B cell (primary cell): ENCODE measurements around the gene SLCO2B1. TPM values are rescaled to one million over a fixed set of nuclear protein-coding genes. Genes with fewer than 3 reads are reported as not detected.

Source experiments
- ATAC-seq: fragments of 200-7000 bp; cut with Tn5 transposase; one replicate; pipeline ENCODE4 v1.10.0; 2021; ENCODE audit warnings: low read depth, mild to moderate bottlenecking, moderate number of reproducible peaks, moderate library complexity
- CTCF ChIA-PET: fragments of 350-600 bp; sonication (Branson Sonifier 250); formaldehyde crosslinking; loops from one replicate; lab custom pipeline; 2021; ENCODE audit warnings: antibody characterized with exemption, inconsistent platforms; lab: Charles Lee
- POLR2A ChIA-PET: fragments of 350-600 bp; sonication (Branson Sonifier 250); formaldehyde crosslinking; loops from one replicate; lab custom pipeline; 2021; ENCODE audit warnings: antibody characterized with exemption; lab: Charles Lee
- DNase-seq: peaks from one replicate; pipeline ENCODE4 v3.0.0; 2013
- H2AFZ ChIP-seq: 2 replicates; pipeline ENCODE4 v1.6.1; 2012; ENCODE audit warnings: mild to moderate bottlenecking, low read depth, low read length; ENCODE audit not compliant: insufficient read depth, poor library complexity, severe bottlenecking
- H3K27ac ChIP-seq, 2 donors: 1 replicate in 1 of 2; 2 replicates in 1 of 2; pipeline ENCODE4 v1.5.1; 2012 to 2013; ENCODE audit warnings: low read length in 2 of 2, mild to moderate bottlenecking in 2 of 2, moderate library complexity in 1 of 2
- H3K27me3 ChIP-seq, 4 experiments: fragments of 200-600 bp in 1 of 4; sonication (generic) in 1 of 4; replicated peaks in 1 of 4; 1 replicate in 2 of 4; 2 replicates in 2 of 4; pipeline versions ENCODE4 v1.6.1 to v1.7.0; 2013 to 2016; ENCODE audit warnings: low read length in 3 of 4, mild to moderate bottlenecking in 2 of 4, mixed read lengths in 1 of 4, moderate library complexity in 1 of 4; ENCODE audit not compliant: insufficient read depth in 4 of 4, control insufficient read depth in 3 of 4; ENCODE audit errors: control extremely low read depth in 1 of 4
- H3K36me3 ChIP-seq, 2 experiments: replicated peaks in 1 of 2; 1 replicate in 1 of 2; 2 replicates in 1 of 2; pipeline versions ENCODE4 v1.6.1 to v1.7.1; 2013; ENCODE audit warnings: low read length in 1 of 2; ENCODE audit not compliant: insufficient read depth in 2 of 2, control insufficient read depth in 1 of 2; ENCODE audit errors: control extremely low read depth in 1 of 2, extremely low read depth in 1 of 2
- H3K4me1 ChIP-seq, 2 donors: fragments of 200-600 bp in 1 of 2; sonication (generic) in 1 of 2; 1 replicate in 1 of 2; 2 replicates in 1 of 2; pipeline versions ENCODE4 v1.5.1 to v1.6.1; 2013 to 2017; ENCODE audit warnings: low read length in 2 of 2; ENCODE audit not compliant: control insufficient read depth in 2 of 2, insufficient read depth in 2 of 2
- H3K4me2 ChIP-seq: replicated peaks from 2 replicates; pipeline ENCODE3; 2012; ENCODE audit warnings: mild to moderate bottlenecking, low read depth, low read length; ENCODE audit not compliant: poor library complexity, severe bottlenecking
- H3K4me3 ChIP-seq, 5 experiments: fragments of 200-600 bp in 1 of 5; sonication (generic) in 1 of 5; 1 replicate in 3 of 5; 2 replicates in 2 of 5; pipeline versions ENCODE4 v1.5.1 to v1.7.0; 2011 to 2016; ENCODE audit warnings: low read length in 4 of 5, mild to moderate bottlenecking in 4 of 5, low read depth in 2 of 5, control low read depth in 1 of 5, moderate library complexity in 1 of 5; ENCODE audit not compliant: insufficient read depth in 1 of 5; ENCODE audit errors: control extremely low read depth in 1 of 5, extremely low read depth in 1 of 5
- H3K79me2 ChIP-seq: fragments of 200-600 bp; sonication (generic); one replicate; pipeline ENCODE4 v1.6.0; 2016; ENCODE audit warnings: low read length; ENCODE audit not compliant: control insufficient read depth, insufficient read depth
- H3K9ac ChIP-seq: fragments of 200-600 bp; sonication (generic); 2 replicates; pipeline ENCODE4 v1.6.1; 2017; ENCODE audit warnings: mild to moderate bottlenecking, low read length, moderate library complexity
- H3K9me3 ChIP-seq, 3 donors: one replicate each; pipeline versions ENCODE4 v1.6.1 to v1.7.1; 2013; ENCODE audit warnings: low read length in 2 of 3; ENCODE audit not compliant: control insufficient read depth in 2 of 3, insufficient read depth in 1 of 3; ENCODE audit errors: control extremely low read depth in 1 of 3
- H4K20me1 ChIP-seq: 2 replicates; pipeline ENCODE4 v1.6.0; 2012; ENCODE audit warnings: mild to moderate bottlenecking, low read length; ENCODE audit not compliant: insufficient read depth, control insufficient read depth, poor library complexity, severe bottlenecking
- H3K27ac Mint-ChIP-seq: one replicate; pipeline ENCODE4 v1.8.0; 2021; ENCODE audit warnings: mixed read lengths
- H3K27me3 Mint-ChIP-seq: one replicate; pipeline ENCODE4 v1.8.0; 2021; ENCODE audit warnings: mixed read lengths
- H3K4me1 Mint-ChIP-seq: one replicate; pipeline ENCODE4 v1.8.0; 2021; ENCODE audit warnings: mixed read lengths
- H3K4me3 Mint-ChIP-seq: one replicate; pipeline ENCODE4 v1.8.0; 2021; ENCODE audit warnings: mixed read lengths
- H3K9me3 Mint-ChIP-seq: one replicate; pipeline ENCODE4 v1.8.0; 2022; ENCODE audit warnings: mixed read lengths; ENCODE audit not compliant: insufficient read depth
- EZH2 ChIP-seq: IDR thresholded peaks from 2 replicates; pipeline ENCODE4 v1.6.1; 2012; ENCODE audit warnings: borderline replicate concordance, low read depth, mild to moderate bottlenecking, moderate library complexity, low read length; ENCODE audit not compliant: insufficient read depth, poor library complexity, severe bottlenecking
- WGBS: methylation state at CpG from one replicate; pipeline ENCODE4 v1.1.5; 2013; ENCODE audit warnings: missing lambda C conversion rate; ENCODE audit not compliant: insufficient coverage; 5-methylcytosine and 5-hydroxymethylcytosine counted together
- intact Hi-C: fragments of 100-400 bp; cut with micrococcal nuclease; formaldehyde crosslinking; loops from one replicate; pipeline ENCODE4 v1.10.0; 2022
- polyA plus RNA-seq: library from polyadenylated mRNA; depleted of rRNA; stranded (reverse); fragments of >200 nt; gene quantifications from 2 replicates; pipeline ENCODE4 v1.2.3, GENCODE V29; 2012
- total RNA-seq, 2 donors: library from RNA; stranded (reverse); fragments of 120-200 nt in 1 of 2; gene quantifications; 1 replicate in 1 of 2; 2 replicates in 1 of 2; pipeline versions ENCODE4 v1.2.3 to v1.2.4, GENCODE V29; 2013 to 2022
- TF ChIP-seq, protein P1 (sequence below): fragments of 200-600 bp; IDR thresholded peaks from one replicate; pipeline ENCODE4 v1.8.0; 2022; ENCODE audit warnings: antibody characterized with exemption, mild to moderate bottlenecking

SLCO2B1 gene
- total and polyA plus RNA-seq, 2 donors (not counting 1 experiment from before 2014, with no cell fraction given) = 1.2 TPM; not detected in 1

DNA sequence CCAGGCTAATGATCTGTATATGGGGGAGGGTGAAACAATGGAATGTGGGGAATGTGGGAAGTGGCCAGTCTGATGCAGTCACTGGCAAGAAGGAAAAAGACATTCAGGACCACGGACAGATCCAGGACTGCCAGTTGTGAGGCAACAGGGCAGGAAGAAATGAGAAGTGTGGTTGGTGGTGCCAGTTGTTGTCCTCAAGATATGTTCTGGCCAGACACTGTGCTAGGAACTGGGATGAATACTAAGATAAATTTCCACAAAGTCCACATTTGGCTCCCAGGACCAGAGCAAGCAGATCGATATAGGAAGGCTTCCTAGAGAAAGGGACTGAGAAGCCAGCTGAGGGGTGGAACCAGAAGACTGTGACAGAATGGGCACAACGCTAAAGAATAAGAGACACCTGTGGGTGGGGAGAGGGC, 82.9 kb downstream of the SLCO2B1 start:
- 57% methylated on average over 3 of the region's 3 CpGs for WGBS
- CTCF ChIA-PET = interaction anchor here (0.7 to 1.5 kb wide), 2 partner anchors 11 to 19 kb away, joined by 3 read pairs; no protein-coding TSS in a partner anchor
- POLR2A ChIA-PET = no interaction called here

DNA sequence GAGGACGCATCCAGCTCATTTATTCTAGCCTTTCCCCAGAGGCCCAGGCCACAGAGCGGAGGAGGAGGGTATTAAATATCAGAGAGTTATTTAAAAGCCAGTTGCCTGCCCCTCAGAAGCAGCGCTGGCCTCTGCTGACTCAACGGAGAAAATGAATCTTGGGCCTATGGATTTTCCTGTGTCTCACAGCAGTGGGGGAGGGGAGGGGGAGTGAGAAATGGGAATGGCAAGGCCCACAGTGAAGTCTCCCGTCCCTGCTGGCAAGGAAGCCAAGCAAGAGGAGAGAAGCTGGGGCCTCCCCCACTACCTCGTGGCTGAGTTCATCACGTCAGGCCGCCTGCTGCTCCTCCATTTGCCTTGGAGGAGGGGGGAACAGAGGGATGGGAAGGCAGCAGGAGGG, 85.2 kb downstream of the SLCO2B1 start:
- no peaks in the 10 kb centered on the region for H3K9me3 Mint-ChIP-seq
- Histone ChIP-seq H3K9me3 (no peaks in the 10 kb centered on the region), H3K4me1 (peaks cover 6 to 10% of the 10 kb centered on the region in 2 donors), H3K4me3 (no peak overlapping the region), H3K27me3 (peaks cover 0 to 51% (median 19%) of the 10 kb centered on the region in 4 experiments), H3K27ac (no peak overlapping the region), H3K36me3 (no peaks in the 10 kb centered on the region), H3K4me2 (no peak overlapping the region), H3K9ac (no peak overlapping the region), H3K79me2 (no peaks in the 10 kb centered on the region), H2AFZ (no peak overlapping the region), H4K20me1 (no peaks in the 10 kb centered on the region)
- peaks cover 66% of the 10 kb centered on the region for H3K27me3 Mint-ChIP-seq
- WGBS = 76% methylated on average over 4 of the region's 8 CpGs
- peaks cover 2% of the 10 kb centered on the region for H3K4me1 Mint-ChIP-seq
- no peak for TF ChIP-seq EZH2
- TF ChIP-seq, protein P1, sequence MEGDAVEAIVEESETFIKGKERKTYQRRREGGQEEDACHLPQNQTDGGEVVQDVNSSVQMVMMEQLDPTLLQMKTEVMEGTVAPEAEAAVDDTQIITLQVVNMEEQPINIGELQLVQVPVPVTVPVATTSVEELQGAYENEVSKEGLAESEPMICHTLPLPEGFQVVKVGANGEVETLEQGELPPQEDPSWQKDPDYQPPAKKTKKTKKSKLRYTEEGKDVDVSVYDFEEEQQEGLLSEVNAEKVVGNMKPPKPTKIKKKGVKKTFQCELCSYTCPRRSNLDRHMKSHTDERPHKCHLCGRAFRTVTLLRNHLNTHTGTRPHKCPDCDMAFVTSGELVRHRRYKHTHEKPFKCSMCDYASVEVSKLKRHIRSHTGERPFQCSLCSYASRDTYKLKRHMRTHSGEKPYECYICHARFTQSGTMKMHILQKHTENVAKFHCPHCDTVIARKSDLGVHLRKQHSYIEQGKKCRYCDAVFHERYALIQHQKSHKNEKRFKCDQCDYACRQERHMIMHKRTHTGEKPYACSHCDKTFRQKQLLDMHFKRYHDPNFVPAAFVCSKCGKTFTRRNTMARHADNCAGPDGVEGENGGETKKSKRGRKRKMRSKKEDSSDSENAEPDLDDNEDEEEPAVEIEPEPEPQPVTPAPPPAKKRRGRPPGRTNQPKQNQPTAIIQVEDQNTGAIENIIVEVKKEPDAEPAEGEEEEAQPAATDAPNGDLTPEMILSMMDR = no peak
- CTCF ChIA-PET = no interaction called here
- intact Hi-C loops = no loop called here
- POLR2A ChIA-PET = no interaction called here
- DNase-seq = no peak
- H3K4me3 Mint-ChIP-seq = no peak overlapping the region
- ATAC-seq = no peak
- H3K27ac Mint-ChIP-seq = no peak overlapping the region

More for the DNA sequence above, 82.9 kb downstream of the SLCO2B1 start:
- intact Hi-C loops = no loop called here
- Histone ChIP-seq H3K9me3 (no peaks in the 10 kb centered on the region), H3K27ac (no peak overlapping the region), H3K79me2 (no peaks in the 10 kb centered on the region), H3K27me3 (peaks cover 0 to 42% (median 7%) of the 10 kb centered on the region in 4 experiments), H3K9ac (no peak overlapping the region), H3K4me3 (no peak overlapping the region), H2AFZ (no peak overlapping the region), H3K36me3 (no peaks in the 10 kb centered on the region), H4K20me1 (no peaks in the 10 kb centered on the region), H3K4me1 (no peaks in the 10 kb centered on the region), H3K4me2 (no peak overlapping the region)
- Mint-ChIP-seq H3K27ac (no peak overlapping the region), H3K9me3 (no peaks in the 10 kb centered on the region), H3K4me3 (no peak overlapping the region), H3K4me1 (no peaks in the 10 kb centered on the region), H3K27me3 (peaks cover 64% of the 10 kb centered on the region)
- no peak for TF ChIP-seq EZH2
- TF ChIP-seq, protein P1 = no peak
- ATAC-seq (no peak), DNase-seq (no peak)
